GM12872 (cell line): Measurements from ENCODE around the gene SNW1.
A peak's percentile ranks its signal among the peaks of the same experiment; 100 is the strongest.

Experiments used
- CTCF ChIP-seq: IDR thresholded peaks from 3 replicates; pipeline ENCODE4 v1.5.1; 2011; ENCODE audit warnings: low read depth, mild to moderate bottlenecking, low read length, moderate library complexity; ENCODE audit not compliant: insufficient read depth

SNW1 gene

DNA sequence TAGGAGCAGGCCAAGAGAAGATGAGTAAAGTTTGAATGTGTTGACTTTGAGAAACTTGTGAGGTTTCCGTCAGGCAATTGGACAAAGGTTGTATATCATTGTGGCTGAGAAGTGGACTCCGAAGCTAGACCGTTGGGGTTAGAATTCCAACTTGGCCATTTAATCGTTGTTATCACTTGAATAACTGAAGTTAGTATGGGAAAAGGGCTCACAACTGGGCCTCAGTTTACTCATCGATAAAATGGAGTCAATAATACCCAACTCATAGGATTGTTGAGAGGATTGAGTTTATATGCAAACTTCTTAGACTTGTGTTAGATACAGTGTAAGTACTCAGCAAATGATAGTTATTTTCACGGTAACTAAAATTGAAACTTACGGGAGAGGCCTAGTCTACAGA, 52.2 kb downstream of the SNW1 start:
- TF ChIP-seq CTCF, result no peak

- 0 out of 3 replicates have a peak, but pooled peaks have one; percentile 1 for TF ChIP-seq CTCF
Observed at GRCh38 chr14:77707724-77708408, 53.1 kb downstream of the SNW1 start, which contains the start of the genes ALKBH1 and SLIRP. Gene ALKBH1 (minus strand): TSS chr14:77708023. CDS start chr14:77708004, 19 bp downstream. Gene SLIRP (plus strand): TSS chr14:77708103. CDS start chr14:77708112, 9 bp downstream.

DNA sequence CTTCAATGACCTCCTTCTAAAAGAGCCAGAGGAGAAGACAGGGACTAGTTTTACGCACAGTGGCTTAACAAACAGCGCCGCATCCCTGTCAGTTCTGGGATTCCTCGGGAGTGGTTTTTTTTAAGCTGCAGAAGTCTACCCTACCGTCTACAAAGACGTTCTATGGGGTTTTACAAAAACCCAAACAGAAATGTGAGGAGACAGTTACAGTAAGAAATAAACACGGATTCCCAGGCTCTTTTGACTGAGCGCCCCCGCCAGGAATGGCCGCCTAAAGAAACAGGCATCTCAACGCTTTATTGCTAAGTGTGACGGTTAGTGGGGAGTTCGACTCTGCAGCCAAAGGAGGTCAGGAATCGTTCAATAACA, 53.6 kb downstream of the SNW1 start:
- peak; percentile 45; the same call in 2 of the 3 replicates for TF ChIP-seq CTCF

- TF ChIP-seq CTCF, result no peak
Observed at GRCh38 chr14:77691259-77691658, 69.7 kb downstream of the SNW1 start.

DNA sequence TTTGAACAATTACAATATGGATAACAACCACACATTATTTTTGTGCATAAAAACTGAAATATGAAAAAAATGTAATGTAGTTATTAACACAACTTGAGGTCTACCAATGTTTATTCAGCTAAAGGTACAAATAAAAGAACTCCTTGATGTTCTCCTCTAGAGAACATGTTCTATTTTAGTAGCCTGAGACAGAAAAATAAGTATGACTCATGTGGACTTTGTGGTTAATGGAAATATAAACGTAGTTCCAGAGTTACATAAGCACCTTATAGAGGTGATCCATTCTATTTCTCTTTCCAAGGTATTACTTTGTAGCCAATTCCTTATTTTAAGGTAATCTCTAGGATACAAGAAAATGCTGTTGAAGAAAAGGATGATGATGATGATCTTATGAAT, 78.8 kb downstream of the SNW1 start:
- TF ChIP-seq CTCF, result no peak

DNA sequence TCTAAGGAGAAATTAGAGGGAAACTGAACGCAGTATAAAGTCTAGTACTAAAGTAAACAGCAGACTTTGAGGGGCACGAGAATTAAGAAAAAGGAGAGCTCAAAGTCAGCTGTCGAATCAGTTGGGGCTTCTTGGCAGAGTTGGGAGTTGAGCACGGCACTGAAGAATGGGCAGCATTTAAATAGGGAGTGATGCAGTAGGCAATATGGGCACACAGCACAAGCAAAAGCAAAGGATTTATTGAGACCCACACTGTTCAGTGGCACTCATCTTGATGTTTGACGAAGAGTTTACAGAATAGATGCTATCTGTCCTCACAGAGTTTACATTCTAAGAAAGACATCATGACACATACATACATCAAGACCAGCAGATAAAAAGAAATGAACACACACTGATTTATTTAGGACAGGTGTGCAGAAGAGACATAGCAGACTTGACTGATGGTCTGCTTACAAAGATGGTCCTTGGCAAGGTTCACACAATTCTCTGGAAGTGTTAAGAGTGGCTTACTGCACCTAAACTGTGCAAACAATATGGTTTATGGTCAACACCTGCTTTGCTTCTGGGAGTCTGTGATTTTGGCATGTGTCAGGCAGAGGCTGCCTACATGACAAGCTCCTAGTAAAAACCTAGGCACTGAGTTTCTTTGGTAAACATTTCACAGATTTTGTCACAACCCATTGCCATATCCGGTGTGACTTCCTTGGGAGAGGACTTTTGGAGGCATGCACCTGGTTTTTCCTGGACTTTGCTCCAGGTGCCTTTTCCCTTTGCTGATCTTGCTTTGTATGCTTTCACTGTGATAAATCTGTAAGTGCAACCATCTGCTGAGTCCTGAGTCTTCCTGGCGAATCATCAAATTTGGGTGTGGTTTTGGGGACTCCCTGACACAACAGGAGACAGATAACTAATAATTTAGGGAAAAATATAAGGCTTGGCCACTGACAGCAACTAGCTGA, 79.5 kb downstream of the SNW1 start:
- no peak for TF ChIP-seq CTCF

DNA sequence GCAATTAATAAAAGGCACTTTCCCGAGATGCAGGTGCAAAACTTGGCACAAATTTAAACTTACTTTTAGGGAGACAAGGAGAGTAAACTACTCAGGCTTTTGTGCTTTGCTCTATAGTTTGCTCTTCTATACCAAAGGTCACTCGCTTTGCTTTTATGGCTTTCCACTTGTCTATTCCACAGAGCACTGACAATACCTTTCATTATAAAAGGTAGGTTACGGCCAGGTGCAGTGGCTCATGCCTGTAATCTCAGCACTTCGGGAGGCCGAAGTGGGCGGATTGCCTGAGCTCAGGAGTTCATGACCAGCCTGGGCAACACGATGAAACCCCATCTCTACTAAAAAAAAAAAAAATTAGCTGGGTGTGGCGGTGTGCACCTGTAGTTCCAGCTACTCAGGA, 86.0 kb downstream of the SNW1 start:
- no peak for TF ChIP-seq CTCF
